B cell (primary cell): ENCODE results near the gene ANKRD11.

Source experiments
- EZH2 ChIP-seq: IDR thresholded peaks from 2 replicates; pipeline ENCODE4 v1.6.1; 2012; ENCODE audit warnings: borderline replicate concordance, low read depth, mild to moderate bottlenecking, moderate library complexity, low read length; ENCODE audit not compliant: insufficient read depth, poor library complexity, severe bottlenecking
- TF ChIP-seq, protein P1 (sequence below): fragments of 200-600 bp; IDR thresholded peaks from one replicate; pipeline ENCODE4 v1.8.0; 2022; ENCODE audit warnings: antibody characterized with exemption, mild to moderate bottlenecking

DNA sequence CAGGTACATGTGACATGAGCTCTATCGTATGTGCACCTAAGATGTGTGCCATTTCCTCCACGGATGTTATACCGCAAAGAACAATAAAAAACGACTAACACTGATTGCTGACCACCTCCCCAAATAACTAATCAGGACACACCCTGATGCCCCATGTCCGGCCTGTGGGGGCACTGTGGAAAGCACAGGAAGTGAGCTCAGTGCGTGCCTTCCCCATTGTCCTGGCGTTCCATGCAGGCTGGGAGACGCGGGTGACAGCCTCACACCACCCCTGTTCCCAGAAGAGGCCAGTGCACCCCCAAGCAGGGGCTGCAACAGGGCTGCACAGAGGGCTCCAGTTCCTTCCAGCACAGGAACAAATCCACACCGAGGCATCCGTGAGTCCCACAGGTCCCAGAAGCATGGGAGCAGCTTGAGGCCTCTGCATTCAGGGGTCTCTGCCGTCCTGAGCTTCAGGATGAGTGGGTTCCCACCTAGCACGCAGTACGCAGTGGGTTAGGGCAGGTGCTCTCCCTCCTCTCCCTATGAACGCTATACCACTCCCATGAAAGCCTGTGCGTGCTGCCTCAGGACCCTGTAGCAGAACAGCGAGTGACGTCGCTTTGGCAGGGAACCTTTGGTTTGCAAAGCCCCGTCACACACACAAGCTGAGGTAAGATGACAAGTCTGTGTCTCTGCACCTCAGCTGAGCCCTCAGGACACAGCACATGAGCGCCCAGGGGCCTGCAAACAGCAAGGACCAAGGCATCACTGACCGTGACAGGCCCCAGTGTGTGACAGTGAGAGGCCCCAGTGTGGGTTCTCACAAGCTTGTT lies 155.2 kb downstream of the ANKRD11 start:
- no peak for TF ChIP-seq EZH2
- TF ChIP-seq, protein P1, sequence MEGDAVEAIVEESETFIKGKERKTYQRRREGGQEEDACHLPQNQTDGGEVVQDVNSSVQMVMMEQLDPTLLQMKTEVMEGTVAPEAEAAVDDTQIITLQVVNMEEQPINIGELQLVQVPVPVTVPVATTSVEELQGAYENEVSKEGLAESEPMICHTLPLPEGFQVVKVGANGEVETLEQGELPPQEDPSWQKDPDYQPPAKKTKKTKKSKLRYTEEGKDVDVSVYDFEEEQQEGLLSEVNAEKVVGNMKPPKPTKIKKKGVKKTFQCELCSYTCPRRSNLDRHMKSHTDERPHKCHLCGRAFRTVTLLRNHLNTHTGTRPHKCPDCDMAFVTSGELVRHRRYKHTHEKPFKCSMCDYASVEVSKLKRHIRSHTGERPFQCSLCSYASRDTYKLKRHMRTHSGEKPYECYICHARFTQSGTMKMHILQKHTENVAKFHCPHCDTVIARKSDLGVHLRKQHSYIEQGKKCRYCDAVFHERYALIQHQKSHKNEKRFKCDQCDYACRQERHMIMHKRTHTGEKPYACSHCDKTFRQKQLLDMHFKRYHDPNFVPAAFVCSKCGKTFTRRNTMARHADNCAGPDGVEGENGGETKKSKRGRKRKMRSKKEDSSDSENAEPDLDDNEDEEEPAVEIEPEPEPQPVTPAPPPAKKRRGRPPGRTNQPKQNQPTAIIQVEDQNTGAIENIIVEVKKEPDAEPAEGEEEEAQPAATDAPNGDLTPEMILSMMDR: no peak
